IMR-90 (cell line): ENCODE results near the gene FAM236B. TPM values are rescaled to one million over a fixed set of nuclear protein-coding genes. Genes with fewer than 3 reads are reported as not detected.
"Not testable (repeated sequence)": the region's sequence is repeated elsewhere in the genome, so short reads cannot be mapped to it uniquely, and the experiment has no call there.

ENCODE experiments used
- ATAC-seq: fragments of 200-7000 bp; cut with Tn5 transposase; 2 replicates; pipeline ENCODE4 v1.9.1; 2020; ENCODE audit warnings: low read depth, mild to moderate bottlenecking, moderate library complexity
- BruUV-seq: library from RNA; stranded (reverse); fragments of 400-500 nt; replicated peaks from 2 replicates; lab custom pipeline; 2021; lab: Mats Ljungman, UMichigan
- CTCF ChIA-PET: fragments of 300-600 bp; formaldehyde crosslinking; extraction: SDS; loops from one replicate; lab custom pipeline; 2021; ENCODE audit warnings: antibody characterized with exemption; lab: Yijun Ruan, JAX
- POLR2A ChIA-PET: fragments of 300-600 bp; sonication (Branson Sonifier 250); formaldehyde crosslinking; loops from one replicate; lab custom pipeline; 2022; ENCODE audit warnings: antibody characterized with exemption; ENCODE audit not compliant: unreplicated experiment; lab: Charles Lee
- DNase-seq: peaks from one replicate; pipeline ENCODE4 v3.0.0; 2013
- H2AFZ ChIP-seq: replicated peaks from 2 replicates; pipeline ENCODE3; 2013; ENCODE audit warnings: low read length, mild to moderate bottlenecking; ENCODE audit not compliant: poor library complexity
- H2AK5ac ChIP-seq: 2 replicates; pipeline ENCODE4 v1.6.1; 2013; ENCODE audit warnings: low read depth, low read length, inconsistent platforms
- H2AK9ac ChIP-seq: replicated peaks from 2 replicates; pipeline ENCODE3; 2013; ENCODE audit warnings: mild to moderate bottlenecking, low read depth, low read length, moderate library complexity; ENCODE audit not compliant: poor library complexity
- H2BK120ac ChIP-seq: 2 replicates; pipeline ENCODE4 v1.6.1; 2013; ENCODE audit warnings: low read depth, low read length, inconsistent platforms
- H2BK15ac ChIP-seq: 3 replicates; pipeline ENCODE4 v1.6.1; 2013; ENCODE audit warnings: low read depth, low read length, inconsistent platforms
- H2BK20ac ChIP-seq: 2 replicates; pipeline ENCODE4 v1.6.1; 2013; ENCODE audit warnings: low read depth, mild to moderate bottlenecking, inconsistent platforms, low read length, moderate library complexity
- H2BK5ac ChIP-seq: 2 replicates; pipeline ENCODE4 v1.6.1; 2013; ENCODE audit warnings: mild to moderate bottlenecking, low read depth, low read length, inconsistent platforms; ENCODE audit not compliant: poor library complexity, severe bottlenecking
- H3K14ac ChIP-seq: replicated peaks from 2 replicates; pipeline ENCODE4 v1.6.1; 2013; ENCODE audit warnings: low read depth, low read length, inconsistent platforms
- H3K18ac ChIP-seq: 2 replicates; pipeline ENCODE4 v1.6.1; 2013; ENCODE audit warnings: low read depth, low read length, control low read depth
- H3K23ac ChIP-seq: 2 replicates; pipeline ENCODE4 v1.6.1; 2013; ENCODE audit warnings: low read depth, low read length, inconsistent platforms
- H3K27ac ChIP-seq: 2 replicates; pipeline ENCODE4 v1.5.1; 2013; ENCODE audit warnings: mild to moderate bottlenecking, control low read depth, low read length; ENCODE audit not compliant: insufficient read depth
- H3K27me3 ChIP-seq: 2 replicates; pipeline ENCODE4 v1.6.1; 2013; ENCODE audit warnings: low read length; ENCODE audit not compliant: control insufficient read depth, insufficient read depth
- H3K36me3 ChIP-seq: 2 replicates; pipeline ENCODE4 v1.6.1; 2013; ENCODE audit warnings: low read length, mixed read lengths; ENCODE audit not compliant: control insufficient read depth, insufficient read depth
- H3K4ac ChIP-seq: 2 replicates; pipeline ENCODE4 v1.6.1; 2013; ENCODE audit warnings: low read depth, low read length, inconsistent platforms
- H3K4me1 ChIP-seq: 2 replicates; pipeline ENCODE4 v1.6.1; 2013; ENCODE audit warnings: low read length, mixed read lengths; ENCODE audit not compliant: control insufficient read depth, insufficient read depth
- H3K4me2 ChIP-seq: 2 replicates; pipeline ENCODE4 v1.6.1; 2013; ENCODE audit warnings: low read depth, mild to moderate bottlenecking, control low read depth, low read length, moderate library complexity
- H3K4me3 ChIP-seq: 2 replicates; pipeline ENCODE4 v1.5.1; 2013; ENCODE audit warnings: low read depth, mild to moderate bottlenecking, control low read depth, low read length, moderate library complexity; ENCODE audit not compliant: insufficient read depth
- H3K56ac ChIP-seq: 2 replicates; pipeline ENCODE4 v1.6.1; 2013; ENCODE audit warnings: low read length, inconsistent platforms; ENCODE audit not compliant: insufficient read depth; ENCODE audit errors: extremely low read depth
- H3K79me1 ChIP-seq, 2 experiments: 2 replicates each; pipeline ENCODE4 v1.6.1; 2013; ENCODE audit warnings: low read length in 2 of 2, inconsistent platforms in 1 of 2, low read depth in 1 of 2
- H3K9ac ChIP-seq: 2 replicates; pipeline ENCODE4 v1.6.1; 2013; ENCODE audit warnings: low read depth, low read length, control low read depth
- H3K9me1 ChIP-seq: 2 replicates; pipeline ENCODE4 v1.6.1; 2013; ENCODE audit warnings: low read length, inconsistent platforms; ENCODE audit not compliant: insufficient read depth
- H3K9me3 ChIP-seq: 2 replicates; pipeline ENCODE4 v1.6.1; 2013; ENCODE audit warnings: low read length; ENCODE audit not compliant: control insufficient read depth, insufficient read depth
- H4K20me1 ChIP-seq: 2 replicates; pipeline ENCODE4 v1.6.1; 2013; ENCODE audit warnings: low read length, inconsistent platforms; ENCODE audit not compliant: insufficient read depth
- H4K5ac ChIP-seq: 2 replicates; pipeline ENCODE4 v1.6.1; 2013; ENCODE audit warnings: mild to moderate bottlenecking, low read depth, low read length, control low read depth
- H4K8ac ChIP-seq, 2 experiments: 2 replicates each; pipeline ENCODE4 v1.6.1; 2013; ENCODE audit warnings: low read depth in 2 of 2, low read length in 2 of 2, control low read depth in 1 of 2, inconsistent platforms in 1 of 2
- H4K91ac ChIP-seq: 2 replicates; pipeline ENCODE4 v1.6.1; 2013; ENCODE audit warnings: low read depth, low read length, inconsistent platforms; ENCODE audit not compliant: insufficient read depth
- WGBS, 2 experiments: methylation state at CpG; one replicate each; pipeline versions ENCODE4 v1.1.5 to v1.1.7; 2013; ENCODE audit warnings: missing lambda C conversion rate in 2 of 2; ENCODE audit not compliant: insufficient read length in 1 of 2; ENCODE audit errors: extremely low coverage in 2 of 2; 5-methylcytosine and 5-hydroxymethylcytosine counted together
- dilution Hi-C: fragments of 300-500 bp; cut with HindIII; formaldehyde crosslinking; loops from one replicate; pipeline ENCODE4 v1.14.3; 2018; ENCODE audit warnings: low sequenced_read_pairs; ENCODE audit not compliant: unreplicated experiment
- in situ Hi-C: fragments of 300-500 bp; cut with MboI; formaldehyde crosslinking; loops from 3 replicates; pipeline ENCODE4 v1.14.3; 2019; ENCODE audit warnings: low sequenced_read_pairs, inconsistent platforms, mixed read lengths
- intact Hi-C: fragments of 100-400 bp; cut with micrococcal nuclease; formaldehyde crosslinking; loops from 2 replicates; pipeline ENCODE4 v1.10.0; 2022
- polyA plus RNA-seq, 3 experiments: library from polyadenylated mRNA; depleted of rRNA; stranded (reverse); fragments of >200 nt; gene quantifications; 2 replicates each; pipeline ENCODE4 v1.2.3, GENCODE V29; 2012; ENCODE audit warnings: low replicate concordance in 1 of 3
- total RNA-seq: library from RNA; depleted of rRNA; stranded (reverse); fragments of >200 nt; gene quantifications from 2 replicates; pipeline ENCODE4 v1.2.3, GENCODE V29; 2012

FAM236B gene
- total and polyA plus RNA-seq, 2 of the 4 experiments (the other 2 are of a cell fraction), result not detected

DNA sequence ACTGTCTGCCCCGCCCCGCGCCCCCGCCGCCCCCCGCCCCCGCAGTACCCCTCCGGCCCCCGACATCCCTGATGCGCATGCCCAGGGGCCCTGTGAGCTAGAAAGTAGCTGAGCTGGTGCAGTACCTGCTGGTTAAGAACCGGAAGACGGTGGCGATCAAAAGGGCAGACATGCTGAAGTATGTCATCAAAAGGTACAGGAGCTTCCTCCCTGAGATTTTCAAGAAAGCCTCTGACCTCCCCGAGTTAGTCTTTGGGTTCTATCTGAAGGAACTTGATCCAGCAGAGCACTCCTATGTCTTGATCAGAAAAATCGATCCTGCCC lies 5.0 kb downstream of the FAM236B start:
- H2AK9ac ChIP-seq, H4K5ac ChIP-seq, DNase-seq, H2BK120ac ChIP-seq, H4K20me1 ChIP-seq, intact Hi-C loops, H3K9ac ChIP-seq, H3K4me3 ChIP-seq, H3K4me1 ChIP-seq, H3K18ac ChIP-seq, H3K14ac ChIP-seq, H4K8ac ChIP-seq, H3K36me3 ChIP-seq, H2BK5ac ChIP-seq, H3K56ac ChIP-seq, CTCF ChIA-PET, H3K79me1 ChIP-seq, H4K91ac ChIP-seq, dilution Hi-C loops, H3K23ac ChIP-seq, H2AK5ac ChIP-seq, H3K9me3 ChIP-seq, H3K27me3 ChIP-seq, POLR2A ChIA-PET, BruUV-seq, H3K9me1 ChIP-seq, ATAC-seq, H3K4me2 ChIP-seq, H2BK15ac ChIP-seq, H2BK20ac ChIP-seq, H2AFZ ChIP-seq, H3K4ac ChIP-seq, H3K27ac ChIP-seq, in situ Hi-C loops: not testable (repeated sequence)
- no CpG with 5 or more reads among the region's 15 CpGs for WGBS, 2 experiments

DNA sequence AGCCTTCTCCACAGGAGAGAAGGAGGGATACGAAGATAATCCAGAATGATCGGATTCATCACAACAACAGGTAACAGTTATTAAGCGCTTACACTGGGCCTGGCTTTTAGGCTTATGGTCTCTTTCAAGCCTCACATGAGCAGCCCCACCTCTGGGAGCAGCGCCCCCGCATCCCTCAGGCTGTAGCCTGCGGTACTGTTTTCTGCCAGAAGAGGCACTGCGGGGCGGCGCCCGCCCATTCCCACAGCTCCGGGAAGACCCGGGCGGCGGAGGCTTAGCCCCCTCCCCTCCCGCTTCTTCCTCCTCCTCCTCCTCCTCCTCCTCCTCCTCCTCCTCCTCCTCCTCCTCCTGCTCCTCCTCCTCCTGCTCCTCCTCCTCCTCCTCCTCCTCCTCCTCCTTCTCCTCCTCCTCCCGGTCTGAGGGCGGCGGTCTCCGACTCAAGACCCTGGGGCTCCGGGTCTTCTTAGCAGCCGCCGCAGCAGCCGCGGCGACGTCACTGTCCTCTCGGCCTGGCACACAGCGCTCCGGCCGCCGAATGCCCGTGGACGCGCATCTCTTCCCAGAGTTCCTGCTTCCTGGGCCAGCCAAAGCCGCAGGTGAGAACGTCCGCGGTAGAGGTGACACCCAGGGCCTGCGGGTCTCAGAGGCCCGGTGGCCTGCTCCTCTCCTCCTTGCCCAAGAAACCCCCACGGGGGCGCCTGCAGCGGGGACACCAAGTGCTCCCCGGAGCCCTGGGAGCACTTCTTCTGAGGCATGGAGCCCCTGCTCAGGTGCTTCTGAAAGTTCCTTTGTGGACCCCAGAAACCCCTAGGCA lies 5.6 kb downstream of the FAM236B start, which contains the start of gene DMRTC1B:
TSS of gene DMRTC1B (plus strand) at position 238 of the 814 bp plus-strand sequence. CDS start 68,246 bp downstream, outside the sequence.
- in situ Hi-C loops, H3K9me1 ChIP-seq, H4K8ac ChIP-seq, H4K5ac ChIP-seq, H3K4me3 ChIP-seq, H4K91ac ChIP-seq, H2BK120ac ChIP-seq, H3K9me3 ChIP-seq, H3K36me3 ChIP-seq, intact Hi-C loops, H3K56ac ChIP-seq, POLR2A ChIA-PET, H2BK20ac ChIP-seq, ATAC-seq, H2AFZ ChIP-seq, H2BK15ac ChIP-seq, H2AK5ac ChIP-seq, H3K18ac ChIP-seq, H3K27ac ChIP-seq, H3K9ac ChIP-seq, BruUV-seq, H2AK9ac ChIP-seq, H3K14ac ChIP-seq, H3K4me2 ChIP-seq, H3K4me1 ChIP-seq, CTCF ChIA-PET, DNase-seq, dilution Hi-C loops, H3K79me1 ChIP-seq, H3K4ac ChIP-seq, H3K27me3 ChIP-seq, H2BK5ac ChIP-seq, H4K20me1 ChIP-seq, H3K23ac ChIP-seq: not testable (repeated sequence)
- no CpG with 5 or more reads among the region's 44 CpGs for WGBS, 2 experiments
